SK-N-SH treated with all-trans-retinoic acid at 6 μM for 48 hours (cell line): ENCODE results near the gene GPR37L1.

Source experiments
- ATAC-seq: fragments of 200-7000 bp; cut with Tn5 transposase; 3 replicates; pipeline ENCODE4 v1.9.1; 2020; ENCODE audit warnings: mild to moderate bottlenecking, moderate library complexity
- BACH2 ChIP-seq: fragments of 250-450 bp; sonication (Bioruptor Pico); IDR thresholded peaks from 2 replicates; pipeline ENCODE4 v1.9.0; 2021; ENCODE audit warnings: mild to moderate bottlenecking, borderline replicate concordance
- CSDC2 ChIP-seq: fragments of 250-450 bp; sonication (Bioruptor Pico); IDR thresholded peaks from 2 replicates; pipeline ENCODE4 v1.5.0; 2020; ENCODE audit warnings: mild to moderate bottlenecking, moderate library complexity
- CSRNP3 ChIP-seq: fragments of 250-450 bp; sonication (Bioruptor Pico); IDR thresholded peaks from 2 replicates; pipeline ENCODE4 v1.5.1; 2021; ENCODE audit warnings: mild to moderate bottlenecking, moderate library complexity
- ESRRG ChIP-seq: fragments of 250-450 bp; sonication (Bioruptor Pico); IDR thresholded peaks from 2 replicates; pipeline ENCODE4 v1.6.1; 2021; ENCODE audit warnings: mild to moderate bottlenecking
- GLIS3 ChIP-seq: fragments of 250-450 bp; sonication (Bioruptor Pico); IDR thresholded peaks from 2 replicates; pipeline ENCODE4 v1.5.0; 2020; ENCODE audit warnings: mild to moderate bottlenecking, moderate library complexity
- ISL1 ChIP-seq: fragments of 250-450 bp; sonication (Bioruptor Pico); IDR thresholded peaks from 2 replicates; pipeline ENCODE4 v2.1.2; 2022; ENCODE audit warnings: mild to moderate bottlenecking, moderate library complexity
- OSR1 ChIP-seq: fragments of 250-450 bp; sonication (Bioruptor Pico); IDR thresholded peaks from 2 replicates; pipeline ENCODE4 v1.8.0; 2022; ENCODE audit warnings: moderate library complexity, mild to moderate bottlenecking, inconsistent platforms
- PATZ1 ChIP-seq: fragments of 250-450 bp; sonication (Bioruptor Pico); IDR thresholded peaks from 2 replicates; pipeline ENCODE4 v1.8.0; 2020; ENCODE audit warnings: mild to moderate bottlenecking, moderate library complexity, borderline replicate concordance
- POU6F1 ChIP-seq: fragments of 250-450 bp; sonication (Bioruptor Pico); IDR thresholded peaks from 2 replicates; pipeline ENCODE4 v1.8.0; 2021; ENCODE audit warnings: low read depth, mild to moderate bottlenecking, moderate library complexity, borderline replicate concordance
- SNAI2 ChIP-seq: fragments of 250-450 bp; sonication (Bioruptor Pico); IDR thresholded peaks from 2 replicates; pipeline ENCODE4 v1.5.0; 2020; ENCODE audit warnings: mild to moderate bottlenecking, moderate library complexity
- TCF4 ChIP-seq: fragments of 250-450 bp; sonication (Bioruptor Pico); IDR thresholded peaks from 2 replicates; pipeline ENCODE4 v1.8.0; 2021; ENCODE audit warnings: mild to moderate bottlenecking, moderate library complexity, borderline replicate concordance
- ZC3H10 ChIP-seq: fragments of 250-450 bp; sonication (Bioruptor Pico); IDR thresholded peaks from 2 replicates; pipeline ENCODE4 v1.5.1; 2021; ENCODE audit warnings: mild to moderate bottlenecking, moderate library complexity
- ZFP3 ChIP-seq: fragments of 250-450 bp; sonication (Bioruptor Pico); IDR thresholded peaks from 2 replicates; pipeline ENCODE4 v1.5.0; 2020; ENCODE audit warnings: mild to moderate bottlenecking, moderate library complexity
- ZNF565 ChIP-seq: fragments of 450-650 bp; formaldehyde crosslinking; conservative IDR thresholded peaks from 2 replicates; pipeline ENCODE4 v1.5.0; 2020; ENCODE audit warnings: low read depth, mild to moderate bottlenecking, moderate library complexity
- ZNF8 ChIP-seq: fragments of 450-650 bp; formaldehyde crosslinking; IDR thresholded peaks from 2 replicates; pipeline ENCODE4 v1.5.0; 2020; ENCODE audit warnings: mild to moderate bottlenecking, moderate library complexity
- TF ChIP-seq, protein P1 (sequence below): fragments of 250-450 bp; sonication (Bioruptor Pico); IDR thresholded peaks from 2 replicates; pipeline ENCODE4 v1.5.0; 2020; ENCODE audit warnings: mild to moderate bottlenecking, moderate library complexity

Gene GPR37L1

DNA sequence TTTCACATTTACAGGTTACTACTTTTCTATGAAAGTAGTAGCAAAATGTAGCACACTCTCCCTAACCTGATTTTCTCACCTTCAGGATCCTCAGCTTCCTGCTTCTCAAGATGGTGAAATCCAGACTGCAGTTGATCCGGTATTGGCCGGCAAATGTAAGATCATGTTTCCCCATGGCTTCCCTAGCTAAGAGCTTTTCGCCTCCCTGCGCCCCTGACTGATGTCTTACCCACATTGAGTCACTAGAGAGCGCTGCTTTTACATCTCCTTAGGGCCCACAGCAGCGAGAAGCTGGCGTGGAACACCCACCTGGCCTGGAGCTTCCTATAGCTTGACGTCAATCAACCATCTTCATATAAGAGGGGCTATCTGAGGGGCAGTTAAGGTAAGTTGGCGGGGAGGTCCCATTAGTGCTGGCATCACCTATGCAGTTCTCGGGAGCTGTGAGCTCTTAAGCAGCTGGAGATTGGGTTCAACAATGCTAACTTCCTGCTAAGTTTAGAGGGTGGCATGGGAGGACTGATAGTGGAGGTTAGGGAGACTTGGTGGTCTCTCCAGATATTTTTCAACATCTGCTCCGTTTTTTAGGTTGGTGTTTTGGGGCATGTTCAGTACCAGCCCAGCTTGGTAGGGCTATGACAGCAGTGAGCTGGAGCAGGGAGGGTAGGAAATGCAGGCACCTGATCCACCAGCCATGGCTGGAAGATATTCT lies 32.2 kb downstream of the GPR37L1 start (continued):
- no peak for TF ChIP-seq CSRNP3 (CRISPR knock-in tag)

- peak; percentile 69 for ATAC-seq
- TF ChIP-seq POU6F1 (CRISPR knock-in tag), result no peak
- TF ChIP-seq OSR1 (CRISPR knock-in tag), result no peak
- TF ChIP-seq, protein P1, sequence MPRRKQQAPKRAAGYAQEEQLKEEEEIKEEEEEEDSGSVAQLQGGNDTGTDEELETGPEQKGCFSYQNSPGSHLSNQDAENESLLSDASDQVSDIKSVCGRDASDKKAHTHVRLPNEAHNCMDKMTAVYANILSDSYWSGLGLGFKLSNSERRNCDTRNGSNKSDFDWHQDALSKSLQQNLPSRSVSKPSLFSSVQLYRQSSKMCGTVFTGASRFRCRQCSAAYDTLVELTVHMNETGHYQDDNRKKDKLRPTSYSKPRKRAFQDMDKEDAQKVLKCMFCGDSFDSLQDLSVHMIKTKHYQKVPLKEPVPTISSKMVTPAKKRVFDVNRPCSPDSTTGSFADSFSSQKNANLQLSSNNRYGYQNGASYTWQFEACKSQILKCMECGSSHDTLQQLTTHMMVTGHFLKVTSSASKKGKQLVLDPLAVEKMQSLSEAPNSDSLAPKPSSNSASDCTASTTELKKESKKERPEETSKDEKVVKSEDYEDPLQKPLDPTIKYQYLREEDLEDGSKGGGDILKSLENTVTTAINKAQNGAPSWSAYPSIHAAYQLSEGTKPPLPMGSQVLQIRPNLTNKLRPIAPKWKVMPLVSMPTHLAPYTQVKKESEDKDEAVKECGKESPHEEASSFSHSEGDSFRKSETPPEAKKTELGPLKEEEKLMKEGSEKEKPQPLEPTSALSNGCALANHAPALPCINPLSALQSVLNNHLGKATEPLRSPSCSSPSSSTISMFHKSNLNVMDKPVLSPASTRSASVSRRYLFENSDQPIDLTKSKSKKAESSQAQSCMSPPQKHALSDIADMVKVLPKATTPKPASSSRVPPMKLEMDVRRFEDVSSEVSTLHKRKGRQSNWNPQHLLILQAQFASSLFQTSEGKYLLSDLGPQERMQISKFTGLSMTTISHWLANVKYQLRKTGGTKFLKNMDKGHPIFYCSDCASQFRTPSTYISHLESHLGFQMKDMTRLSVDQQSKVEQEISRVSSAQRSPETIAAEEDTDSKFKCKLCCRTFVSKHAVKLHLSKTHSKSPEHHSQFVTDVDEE (CRISPR knock-in tag), result no peak
- TF ChIP-seq ZNF565 (CRISPR knock-in tag), result no peak
- TF ChIP-seq, all 23 proteins: peak for 0
These were observed 32.8 kb downstream of the GPR37L1 start for GRCh38 chr1:202155478-202156021.

DNA sequence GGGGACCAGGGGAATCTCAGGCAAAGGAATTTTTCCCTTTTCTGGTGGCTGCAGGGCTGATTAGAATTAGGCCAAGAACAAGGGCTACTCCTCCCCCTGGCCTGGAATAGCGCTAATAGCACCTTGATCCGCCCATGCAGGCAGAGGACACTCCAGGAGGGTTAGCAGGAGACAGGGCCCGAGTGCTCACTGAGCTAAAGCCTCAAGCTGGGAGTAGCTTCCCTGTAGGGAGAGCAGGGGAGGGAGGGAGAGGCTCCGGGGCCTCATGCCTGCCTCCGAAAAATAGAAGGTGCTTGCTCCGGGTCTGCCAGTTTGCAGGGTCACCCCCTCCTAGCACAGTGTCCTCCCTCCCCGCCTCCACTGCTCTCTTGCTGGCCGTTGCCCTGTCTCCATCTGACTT lies 33.9 kb downstream of the GPR37L1 start:
- no peak for ATAC-seq
- TF ChIP-seq ESRRG (CRISPR knock-in tag) (no peak), OSR1 (CRISPR knock-in tag) (no peak), BACH2 (CRISPR knock-in tag) (no peak), ZFP3 (CRISPR knock-in tag) (no peak), POU6F1 (CRISPR knock-in tag) (no peak), ZNF565 (CRISPR knock-in tag) (no peak), TCF4 (CRISPR knock-in tag) (no peak), SNAI2 (CRISPR knock-in tag) (no peak), PATZ1 (CRISPR knock-in tag) (no peak), CSRNP3 (CRISPR knock-in tag) (no peak), ZC3H10 (CRISPR knock-in tag) (no peak), ISL1 (CRISPR knock-in tag) (no peak), CSDC2 (CRISPR knock-in tag) (no peak), ZNF8 (no peak), GLIS3 (CRISPR knock-in tag) (no peak)
- TF ChIP-seq, protein P1 (CRISPR knock-in tag), result no peak
